SK-N-SH (cell line): ENCODE results near the gene OSBP. TPM values are rescaled to one million over a fixed set of nuclear protein-coding genes. Genes with fewer than 3 reads are reported as not detected.

Experiments
- CTCF ChIA-PET: fragments of 300-600, 350-600 bp; formaldehyde crosslinking; extraction: SDS; loops from one replicate; lab custom pipeline; 2021; lab: Yijun Ruan, JAX
- POLR2A ChIA-PET: fragments of 350-600 bp; sonication (Branson Sonifier 250); formaldehyde crosslinking; extraction: SDS; loops from one replicate; lab custom pipeline; 2020; ENCODE audit warnings: antibody characterized with exemption, inconsistent platforms; lab: Yijun Ruan, JAX
- DNase-seq: peaks from one replicate; pipeline ENCODE4 v3.0.0; 2012
- H2AFZ ChIP-seq: fragments of 200-600 bp; sonication (generic); 2 replicates; pipeline ENCODE4 v1.8.1; 2016; ENCODE audit warnings: antibody characterized with exemption, mild to moderate bottlenecking, low read depth
- H3F3A ChIP-seq: fragments of 200-600 bp; sonication (generic); replicated peaks from 2 replicates; pipeline ENCODE3; 2016; ENCODE audit warnings: antibody characterized with exemption, mild to moderate bottlenecking; ENCODE audit not compliant: insufficient read depth
- H3K27ac ChIP-seq, 2 experiments: fragments of 200-500 bp in 1 of 2; fragments of 200-600 bp in 1 of 2; sonication (Bioruptor generic) in 1 of 2; sonication (generic), shearing (Covaris generic) in 1 of 2; 2 replicates each; pipeline versions ENCODE4 v1.5.1 to v1.6.1; 2014 to 2016; ENCODE audit warnings: low read depth in 2 of 2, inconsistent platforms in 1 of 2, low read length in 1 of 2, mild to moderate bottlenecking in 1 of 2, mixed read lengths in 1 of 2
- H3K27me3 ChIP-seq: fragments of 200-600 bp; sonication (generic), shearing (Covaris generic); 2 replicates; pipeline ENCODE4 v1.6.1; 2016; ENCODE audit warnings: mixed run types; ENCODE audit not compliant: insufficient read depth
- H3K36me3 ChIP-seq, 2 experiments: fragments of 200-500 bp in 1 of 2; fragments of 200-600 bp in 1 of 2; sonication (Bioruptor generic) in 1 of 2; sonication (generic) in 1 of 2; replicated peaks in 1 of 2; 2 replicates each; pipeline versions ENCODE3 to v1.5.1; 2014 to 2016; ENCODE audit warnings: low read length in 1 of 2, mild to moderate bottlenecking in 1 of 2; ENCODE audit not compliant: insufficient read depth in 2 of 2, control insufficient read depth in 1 of 2
- H3K4me1 ChIP-seq, 2 experiments: fragments of 200-500 bp in 1 of 2; fragments of 200-600 bp in 1 of 2; sonication (Bioruptor generic) in 1 of 2; sonication (generic), shearing (Covaris generic) in 1 of 2; 2 replicates each; pipeline versions ENCODE4 v1.5.1 to v1.6.1; 2014 to 2016; ENCODE audit warnings: low read depth in 1 of 2, low read length in 1 of 2, mixed run types in 1 of 2; ENCODE audit not compliant: insufficient read depth in 2 of 2, control insufficient read depth in 1 of 2
- H3K4me2 ChIP-seq: fragments of 200-600 bp; sonication (generic), shearing (Covaris generic); 2 replicates; pipeline ENCODE4 v1.6.1; 2017; ENCODE audit warnings: mixed run types
- H3K4me3 ChIP-seq, 2 experiments: fragments of 200-500 bp in 1 of 2; fragments of 200-600 bp in 1 of 2; sonication (Bioruptor generic) in 1 of 2; sonication (generic), shearing (Covaris generic) in 1 of 2; 2 replicates each; pipeline versions ENCODE4 v1.5.1 to v1.8.1; 2014 to 2016; ENCODE audit warnings: low read depth in 2 of 2, inconsistent platforms in 1 of 2, low read length in 1 of 2, mild to moderate bottlenecking in 1 of 2, mixed read lengths in 1 of 2, moderate library complexity in 1 of 2
- H3K79me2 ChIP-seq: fragments of 200-600 bp; sonication (generic); 2 replicates; pipeline ENCODE4 v1.8.1; 2017; ENCODE audit warnings: mild to moderate bottlenecking; ENCODE audit not compliant: insufficient read depth
- H3K9ac ChIP-seq: fragments of 200-600 bp; sonication (generic); 2 replicates; pipeline ENCODE4 v1.6.1; 2017; ENCODE audit warnings: mixed run types
- H3K9me2 ChIP-seq: fragments of 200-600 bp; sonication (generic); 2 replicates; pipeline ENCODE4 v1.6.1; 2017; ENCODE audit warnings: mixed run types
- H3K9me3 ChIP-seq: fragments of 200-600 bp; sonication (generic); 2 replicates; pipeline ENCODE4 v1.6.1; 2017; ENCODE audit warnings: mixed run types, mild to moderate bottlenecking, moderate library complexity
- H4K20me1 ChIP-seq: fragments of 200-600 bp; sonication (generic); 2 replicates; pipeline ENCODE4 v1.6.1; 2017; ENCODE audit warnings: mild to moderate bottlenecking, mixed run types; ENCODE audit not compliant: insufficient read depth
- ELF1 ChIP-seq: IDR thresholded peaks from 2 replicates; pipeline ENCODE4 v1.4.0; 2012
- EP300 ChIP-seq, 2 experiments: IDR thresholded peaks; 2 replicates each; pipeline versions ENCODE4 v1.4.0 to v1.6.1; 2012; ENCODE audit warnings: borderline replicate concordance in 1 of 2, low read depth in 1 of 2, low read length in 1 of 2
- FOSL2 ChIP-seq: IDR thresholded peaks from 2 replicates; pipeline ENCODE4 v1.4.0; 2012; ENCODE audit warnings: low read depth, mild to moderate bottlenecking, moderate library complexity, borderline replicate concordance
- FOXM1 ChIP-seq: IDR thresholded peaks from 2 replicates; pipeline ENCODE4 v1.4.0; 2012; ENCODE audit warnings: low read depth, mild to moderate bottlenecking
- GABPA ChIP-seq: IDR thresholded peaks from 2 replicates; pipeline ENCODE4 v1.4.0; 2012; ENCODE audit warnings: low read depth, mild to moderate bottlenecking
- MXI1 ChIP-seq: IDR thresholded peaks from 2 replicates; pipeline ENCODE4 v1.6.1; 2012; ENCODE audit warnings: mild to moderate bottlenecking, low read depth, low read length, improper control_type of control experiment
- NRF1 ChIP-seq: IDR thresholded peaks from 2 replicates; pipeline ENCODE4 v1.6.1; 2012; ENCODE audit warnings: low read depth, mild to moderate bottlenecking, low read length
- POLR2AphosphoS5 ChIP-seq: IDR thresholded peaks from 2 replicates; pipeline ENCODE4 v1.6.1; 2012; ENCODE audit warnings: low read depth, low read length
- RFX5 ChIP-seq: IDR thresholded peaks from 2 replicates; pipeline ENCODE4 v1.6.1; 2012; ENCODE audit warnings: mild to moderate bottlenecking, improper control_type of control experiment, low read length
- RXRA ChIP-seq: IDR thresholded peaks from 2 replicates; pipeline ENCODE4 v1.4.0; 2012; ENCODE audit warnings: low read depth, mild to moderate bottlenecking, borderline replicate concordance
- TAF1 ChIP-seq: IDR thresholded peaks from 2 replicates; pipeline ENCODE4 v1.6.1; 2012; ENCODE audit warnings: low read depth, mild to moderate bottlenecking, low read length, moderate library complexity, borderline replicate concordance
- TEAD4 ChIP-seq: IDR thresholded peaks from 2 replicates; pipeline ENCODE4 v1.4.0; 2012; ENCODE audit warnings: mild to moderate bottlenecking, borderline replicate concordance; ENCODE audit not compliant: insufficient read depth
- ZBTB33 ChIP-seq: IDR thresholded peaks from 2 replicates; pipeline ENCODE4 v1.4.0; 2012; ENCODE audit warnings: low read depth, borderline replicate concordance
- WGBS: methylation state at CpG from one replicate; pipeline ENCODE4 v1.1.6; 2017; ENCODE audit warnings: low lambda C conversion rate; 5-methylcytosine and 5-hydroxymethylcytosine counted together
- polyA plus RNA-seq, 3 experiments: library from polyadenylated mRNA; depleted of rRNA; stranded (reverse); fragments of >200 nt; gene quantifications; 2 replicates each; pipeline ENCODE4 v1.2.3, GENCODE V29; 2012
- TF ChIP-seq, protein P1 (sequence below): fragments of 150-350 bp; IDR thresholded peaks from 2 replicates; pipeline ENCODE4 v1.6.1; 2017; ENCODE audit warnings: antibody characterized with exemption, low read length, low read depth, borderline replicate concordance
- TF ChIP-seq, protein P2 (sequence below): fragments of 150-350 bp; IDR thresholded peaks from 2 replicates; pipeline ENCODE4 v1.6.1; 2016; ENCODE audit warnings: mild to moderate bottlenecking, low read depth, low read length
- TF ChIP-seq, protein P3 (sequence below): IDR thresholded peaks from 2 replicates; pipeline ENCODE4 v1.4.0; 2012; ENCODE audit warnings: low read depth

Gene OSBP
- polyA plus RNA-seq, 1 of the 3 experiments (the other 2 are of a cell fraction): 12.1 TPM

DNA sequence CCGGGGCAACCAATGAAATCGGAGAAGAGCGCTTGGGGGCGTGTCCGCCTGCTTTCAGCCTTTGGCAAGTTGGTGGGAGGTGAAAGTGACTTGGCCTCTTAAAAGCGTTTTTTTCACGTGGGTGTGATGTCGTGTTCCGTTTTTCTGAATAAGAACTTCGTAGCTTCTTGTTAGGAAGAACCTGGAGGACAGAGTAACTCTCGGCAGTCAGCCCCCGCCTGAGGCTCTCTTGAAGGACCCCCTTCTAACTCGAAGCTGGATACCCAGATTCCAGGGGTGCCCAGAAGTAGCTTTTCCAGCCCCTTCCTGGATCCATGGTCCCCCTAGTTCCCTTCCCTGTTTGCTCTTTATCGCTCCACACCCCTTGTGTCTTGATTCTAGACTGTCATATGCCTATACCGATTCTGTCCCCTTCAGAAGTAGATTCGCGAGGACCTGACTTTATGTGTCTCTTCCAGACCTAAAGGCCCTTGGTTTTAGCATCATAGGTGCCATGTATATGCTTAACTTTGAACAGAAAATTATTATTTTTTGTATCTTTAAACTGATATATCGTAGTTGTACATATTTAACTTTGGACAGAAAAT, 915 bp upstream of the OSBP start:
- peak overlapping the region; percentile 58 for H3K9ac ChIP-seq
- ChIA-PET CTCF (interaction anchor here (0.9 kb wide), 1 partner anchor 139 kb away, joined by 3 read pairs; the partner anchor contains the start of gene STX3), POLR2A (interaction anchor here (1.7 kb wide), 1 partner anchor 50 kb away, joined by 5 read pairs; no protein-coding TSS in a partner anchor)
- no peaks in the 10 kb centered on the region for H3K9me2 ChIP-seq
- H3K36me3 ChIP-seq: peaks cover under 1 to 13% of the 10 kb centered on the region in 2 experiments
- peaks cover 12 to 22% of the 10 kb centered on the region in 2 experiments; a peak in 3 of 4 replicates for H3K4me1 ChIP-seq
- no peaks in the 10 kb centered on the region for H3F3A ChIP-seq
- peaks cover 37% of the 10 kb centered on the region for H3K79me2 ChIP-seq
- TF ChIP-seq, protein P1, sequence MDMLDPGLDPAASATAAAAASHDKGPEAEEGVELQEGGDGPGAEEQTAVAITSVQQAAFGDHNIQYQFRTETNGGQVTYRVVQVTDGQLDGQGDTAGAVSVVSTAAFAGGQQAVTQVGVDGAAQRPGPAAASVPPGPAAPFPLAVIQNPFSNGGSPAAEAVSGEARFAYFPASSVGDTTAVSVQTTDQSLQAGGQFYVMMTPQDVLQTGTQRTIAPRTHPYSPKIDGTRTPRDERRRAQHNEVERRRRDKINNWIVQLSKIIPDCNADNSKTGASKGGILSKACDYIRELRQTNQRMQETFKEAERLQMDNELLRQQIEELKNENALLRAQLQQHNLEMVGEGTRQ: no peak
- 0 out of 2 replicates have a peak, but pooled peaks have one; percentile 31 for TF ChIP-seq TAF1
- TF ChIP-seq FOSL2: no peak
- TF ChIP-seq ELF1: no peak
- TF ChIP-seq GABPA: no peak
- TF ChIP-seq TEAD4: no peak
- TF ChIP-seq ZBTB33: no peak
- TF ChIP-seq, protein P2, sequence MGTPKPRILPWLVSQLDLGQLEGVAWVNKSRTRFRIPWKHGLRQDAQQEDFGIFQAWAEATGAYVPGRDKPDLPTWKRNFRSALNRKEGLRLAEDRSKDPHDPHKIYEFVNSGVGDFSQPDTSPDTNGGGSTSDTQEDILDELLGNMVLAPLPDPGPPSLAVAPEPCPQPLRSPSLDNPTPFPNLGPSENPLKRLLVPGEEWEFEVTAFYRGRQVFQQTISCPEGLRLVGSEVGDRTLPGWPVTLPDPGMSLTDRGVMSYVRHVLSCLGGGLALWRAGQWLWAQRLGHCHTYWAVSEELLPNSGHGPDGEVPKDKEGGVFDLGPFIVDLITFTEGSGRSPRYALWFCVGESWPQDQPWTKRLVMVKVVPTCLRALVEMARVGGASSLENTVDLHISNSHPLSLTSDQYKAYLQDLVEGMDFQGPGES: no peak
- TF ChIP-seq MXI1: peak; percentile 87
- TF ChIP-seq NRF1: no peak
- no peak for TF ChIP-seq FOXM1
- TF ChIP-seq RFX5: no peak
- no peak for TF ChIP-seq RXRA
- peak; percentile 75 for TF ChIP-seq POLR2AphosphoS5
- TF ChIP-seq, protein P3, sequence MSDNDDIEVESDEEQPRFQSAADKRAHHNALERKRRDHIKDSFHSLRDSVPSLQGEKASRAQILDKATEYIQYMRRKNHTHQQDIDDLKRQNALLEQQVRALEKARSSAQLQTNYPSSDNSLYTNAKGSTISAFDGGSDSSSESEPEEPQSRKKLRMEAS: peak; percentile 95
- no peak for TF ChIP-seq EP300 (IDR thresholded peaks at IDR 0.05; ENCODE audit: borderline replicate concordance in 1 of 2, low read depth in 1 of 2, low read length in 1 of 2)
- H2AFZ ChIP-seq: peak overlapping the region; percentile 92
- H3K27me3 ChIP-seq: no peaks in the 10 kb centered on the region
- 18% methylated on average over 8 of the region's 18 CpGs for WGBS
- no peak for DNase-seq
- H3K4me2 ChIP-seq: peak overlapping the region; percentile 81
- H3K27ac ChIP-seq: peak overlapping the region; percentile 69 to 83
- peaks cover 34% of the 10 kb centered on the region for H4K20me1 ChIP-seq
- H3K9me3 ChIP-seq: no peaks in the 10 kb centered on the region
- H3K4me3 ChIP-seq: peak overlapping the region; percentile 59 to 61
